ENCODE data around the gene PABPN1L.

The PABPN1L gene

GRCh38 chr16:88883946-88884345, 17.5 kb upstream of the PABPN1L start:
- DNase-seq (ENCODE audit: low spot score): no peak

GRCh38 chr16:88883117-88883895, 16.8 kb upstream of the PABPN1L start:
- no peak for DNase-seq (ENCODE audit: low spot score)

DNA sequence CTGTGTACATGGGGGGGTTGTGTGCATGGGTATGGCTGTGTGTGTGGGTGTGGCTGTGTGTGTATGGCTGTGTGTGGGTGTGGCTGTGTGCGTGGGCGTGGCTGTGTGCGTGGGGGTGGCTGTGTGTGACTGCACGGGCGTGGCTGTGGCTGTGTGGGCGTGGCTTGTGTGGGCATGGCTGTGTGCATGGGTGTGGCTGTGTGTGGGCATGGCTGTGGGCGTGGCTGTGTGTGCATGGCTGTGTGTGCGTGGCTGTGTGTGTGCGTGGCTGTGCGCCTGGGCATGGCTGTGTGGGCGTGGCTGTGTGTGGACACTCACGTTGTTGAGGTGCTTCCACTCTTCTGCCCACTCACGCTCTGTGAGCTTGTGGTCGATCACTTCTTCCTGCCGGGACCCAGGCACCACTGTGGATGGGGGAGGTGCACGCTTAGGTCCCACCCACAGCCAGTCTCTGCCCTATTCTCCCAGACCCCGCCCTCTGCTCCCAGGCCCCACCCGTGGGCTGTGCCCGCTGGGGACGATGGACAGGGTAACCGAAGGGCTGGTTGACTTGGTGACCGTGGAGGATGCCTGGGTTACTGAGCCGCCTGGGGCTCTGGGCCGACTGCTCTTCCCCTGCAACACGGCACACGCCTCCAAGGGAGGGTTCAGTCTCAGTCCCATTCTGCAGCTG, 16.0 kb upstream of the PABPN1L start:
- DNase-seq (ENCODE audit: low spot score): no peak

GRCh38 chr16:88881675-88882357, 15.4 kb upstream of the PABPN1L start:
- no peak for DNase-seq (ENCODE audit: low spot score)

DNA sequence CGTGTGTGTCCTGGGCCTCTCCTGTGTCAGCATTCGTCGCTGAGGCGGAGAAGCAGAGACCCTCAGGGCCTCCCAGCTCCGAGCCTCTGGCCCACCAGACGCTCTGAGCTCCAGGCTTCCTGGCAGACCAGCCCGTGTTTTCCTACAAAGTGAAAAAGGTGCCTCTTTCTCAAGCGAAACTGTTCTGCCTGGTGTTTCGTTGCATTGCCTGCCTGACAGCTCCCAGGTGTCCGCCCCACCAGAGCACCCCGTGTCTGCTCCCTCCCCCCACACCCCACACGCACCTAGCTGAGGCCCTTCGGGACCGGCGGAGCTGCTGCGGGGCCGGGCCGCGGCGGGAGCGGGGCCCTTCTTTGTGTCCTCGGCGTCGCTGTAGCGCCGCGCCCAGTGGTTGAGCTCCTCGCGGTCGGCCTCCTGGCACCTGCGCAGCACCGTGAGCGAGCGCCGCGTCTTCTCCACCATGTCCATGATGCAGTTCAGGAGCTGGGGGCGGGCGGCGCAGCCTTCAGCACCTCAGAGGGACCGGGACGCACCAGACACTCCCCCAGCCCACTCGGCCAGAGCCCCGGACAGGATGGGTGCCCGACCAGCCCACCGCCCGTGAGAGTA, 14.7 kb upstream of the PABPN1L start:
- DNase-seq (ENCODE audit: low spot score): no peak

DNA sequence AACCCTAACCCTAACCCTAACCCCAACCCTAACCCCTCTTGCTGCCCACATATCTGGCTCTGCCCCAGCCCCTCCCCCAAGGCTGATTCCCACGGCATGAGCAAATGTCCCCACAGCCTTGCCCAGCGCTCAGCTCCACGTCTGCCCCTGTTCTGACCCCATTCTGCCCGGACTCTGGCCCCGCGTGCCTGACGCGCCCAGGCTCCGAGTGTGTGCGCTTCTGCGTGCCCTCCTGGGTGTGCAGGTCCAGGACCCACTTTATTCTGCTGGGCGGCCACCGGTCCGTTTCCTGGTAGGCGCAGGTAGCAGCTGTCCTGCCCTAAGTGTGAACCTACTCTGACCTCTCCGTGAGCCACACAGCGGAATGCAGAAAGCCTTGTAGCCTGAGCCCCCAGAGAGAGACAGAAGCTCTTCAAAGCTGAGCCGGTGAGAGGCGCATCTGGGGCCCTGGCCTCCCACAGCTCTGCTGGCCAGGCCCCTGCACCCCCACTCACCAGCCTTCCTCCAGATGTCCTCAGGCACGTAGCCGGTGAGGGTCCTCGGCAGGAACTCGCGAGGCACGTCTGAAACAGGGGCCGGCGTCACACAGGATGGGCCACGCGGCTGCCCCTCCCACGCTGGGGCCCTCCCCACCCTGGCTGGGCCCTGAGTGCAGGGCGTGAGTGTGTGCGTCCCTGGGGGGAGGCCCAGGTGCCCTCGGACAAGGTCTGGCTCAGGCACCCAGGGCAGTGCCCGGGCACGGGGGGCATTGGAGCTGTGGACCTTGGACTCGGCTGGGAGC, 14.0 kb upstream of the PABPN1L start:
- no peak for DNase-seq (ENCODE audit: low spot score)

- no peak for DNase-seq (ENCODE audit: low spot score)
Observed at GRCh38 chr16:88879788-88880055, 13.3 kb upstream of the PABPN1L start.

- DNase-seq (ENCODE audit: low spot score): no peak
Observed at GRCh38 chr16:88878967-88879787, 12.7 kb upstream of the PABPN1L start.

DNA sequence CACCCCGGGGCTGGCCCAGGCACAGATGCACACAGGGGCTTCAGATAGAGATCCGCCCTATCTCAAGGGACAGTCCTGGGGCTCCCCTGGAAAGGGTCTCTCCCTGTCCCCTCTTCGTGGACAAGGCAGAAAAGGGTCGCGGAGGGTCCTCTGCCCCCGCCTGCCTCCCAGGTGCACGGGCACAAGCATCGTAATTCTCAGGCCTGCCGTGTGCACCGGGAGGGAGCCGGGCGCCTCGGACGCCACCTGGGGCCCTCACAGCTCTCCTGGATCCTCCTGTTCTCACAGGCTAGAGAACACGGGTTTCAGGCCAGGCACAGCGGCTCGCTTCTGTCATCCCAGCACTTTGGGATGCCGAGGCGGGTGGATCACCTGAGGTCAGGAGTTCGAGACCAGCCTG, 11.9 kb upstream of the PABPN1L start:
- no peak for DNase-seq (ENCODE audit: low spot score)

GRCh38 chr16:88877564-88878289, 11.3 kb upstream of the PABPN1L start:
- DNase-seq (ENCODE audit: low spot score): no peak

DNA sequence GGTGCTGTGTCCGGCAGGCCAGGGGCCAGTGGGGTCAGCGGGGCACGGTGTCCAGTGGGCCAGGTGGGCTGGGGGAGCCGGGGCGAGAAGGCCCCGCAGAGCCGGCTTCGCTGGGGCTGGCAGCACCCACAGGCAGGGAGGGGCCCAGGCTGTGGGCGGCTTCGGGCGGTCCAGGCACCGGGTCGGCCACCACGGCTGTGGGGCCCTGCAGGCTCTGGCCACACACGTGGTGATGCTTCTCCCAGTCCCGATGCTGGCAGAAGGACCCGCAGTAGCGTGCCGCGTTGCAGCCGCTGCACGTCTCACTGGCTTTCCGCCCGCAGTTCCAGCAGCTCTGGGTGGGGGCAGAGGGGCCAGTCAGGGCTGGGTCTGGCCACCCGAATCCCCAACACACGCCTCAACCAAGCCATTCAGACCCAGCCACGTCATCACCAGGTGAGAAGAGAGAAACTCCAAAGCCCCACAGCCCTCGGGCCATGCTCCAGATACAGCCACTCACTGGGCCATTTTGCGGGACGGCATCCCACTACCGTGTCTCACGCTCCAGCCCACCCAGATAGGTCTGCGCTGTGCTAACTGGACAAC, 10.6 kb upstream of the PABPN1L start:
- no peak for DNase-seq (ENCODE audit: low spot score)

DNA sequence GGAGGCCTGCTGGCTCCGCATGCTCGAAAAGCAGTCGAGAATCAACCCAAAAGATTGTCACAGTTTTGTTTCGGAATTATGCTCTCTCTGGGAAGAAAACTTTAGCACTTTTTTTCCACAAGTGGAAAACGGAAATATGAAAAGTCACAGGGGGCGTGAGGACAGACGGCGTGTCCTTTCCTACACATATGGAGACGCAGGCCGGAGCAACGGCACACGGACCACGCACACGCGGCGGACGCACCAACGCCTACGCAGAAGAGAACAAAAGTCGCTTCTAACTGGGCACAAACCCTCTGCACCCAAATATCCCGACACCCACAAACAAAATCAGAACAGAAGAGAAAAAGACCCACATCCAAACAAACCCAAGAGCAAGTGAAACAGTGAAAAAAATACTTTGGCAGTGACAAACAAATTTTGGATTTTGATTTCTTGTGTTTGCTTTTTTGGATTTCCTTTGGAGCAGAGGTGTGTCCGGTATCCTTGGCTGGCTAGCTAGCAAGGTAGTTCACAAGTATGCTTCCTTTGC, 9.3 kb upstream of the PABPN1L start:
- no peak for DNase-seq (ENCODE audit: low spot score)

DNA sequence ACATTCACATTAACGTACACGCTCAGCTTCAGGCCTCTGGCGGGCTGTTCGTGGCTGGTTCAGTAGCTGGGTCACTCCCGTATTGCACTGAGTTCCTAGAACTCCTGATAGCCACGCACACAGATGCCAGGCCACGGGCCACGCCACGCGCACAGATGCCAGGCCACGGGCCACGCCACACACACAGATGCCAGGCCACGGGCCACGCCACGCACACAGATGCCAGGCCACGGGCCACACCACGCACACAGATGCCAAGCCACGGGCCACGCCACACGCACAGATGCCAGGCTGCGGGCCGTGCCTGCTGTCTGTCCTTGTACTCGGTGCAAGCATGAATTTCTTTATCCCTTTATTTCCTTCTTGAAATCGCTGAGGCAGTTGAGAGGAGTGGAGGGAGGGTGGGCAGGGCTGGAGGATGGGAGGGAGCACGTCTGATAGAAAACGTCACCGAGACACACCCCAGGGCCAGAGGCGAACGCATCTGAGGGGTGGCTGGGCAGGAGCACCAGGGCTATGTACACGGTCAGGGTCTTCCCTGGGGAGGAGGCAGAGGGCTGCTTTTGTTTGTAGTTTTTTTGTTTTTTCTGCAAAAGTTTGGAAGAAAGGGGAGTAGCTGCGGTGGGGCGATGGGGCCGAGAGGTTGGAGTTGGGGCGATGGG, 8.6 kb upstream of the PABPN1L start:
- no peak for DNase-seq (ENCODE audit: low spot score)

GRCh38 chr16:88872650-88873331, 6.3 kb upstream of the PABPN1L start:
- DNase-seq (ENCODE audit: low spot score): no peak

DNA sequence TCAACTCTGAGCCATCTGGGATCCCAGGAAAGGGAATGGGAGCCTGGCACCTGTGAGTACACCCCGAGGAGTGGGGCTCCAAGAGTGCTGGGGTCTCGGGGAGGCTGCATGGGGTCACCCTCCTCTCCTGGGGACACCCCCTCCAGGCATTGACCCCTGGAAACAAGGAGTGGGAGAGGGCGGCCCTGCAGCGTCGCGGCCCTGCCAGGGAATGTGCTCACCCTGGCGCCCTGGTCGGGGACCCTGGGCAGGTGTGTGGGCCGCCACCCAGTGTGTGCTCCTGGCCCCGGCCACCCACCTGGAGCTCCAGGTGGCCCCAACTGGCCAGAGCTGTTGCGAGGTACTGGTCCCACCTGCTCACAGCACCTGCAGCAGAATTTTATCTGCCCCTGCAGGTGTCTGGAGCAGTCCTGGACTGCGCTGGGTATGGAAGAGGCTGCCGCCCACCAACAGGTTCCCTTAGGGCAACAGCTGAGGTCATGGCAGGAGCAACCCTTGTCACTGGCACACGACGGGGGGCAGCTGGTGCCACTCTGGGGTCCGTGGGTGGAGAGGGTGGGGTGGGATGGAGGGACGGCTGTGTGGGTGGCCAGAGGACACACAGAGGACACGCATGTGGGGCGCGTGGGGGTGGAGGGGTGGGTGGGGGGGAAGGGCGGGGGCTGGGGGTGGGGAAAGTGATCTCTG, 5.4 kb upstream of the PABPN1L start:
- DNase-seq (ENCODE audit: low spot score): no peak

DNA sequence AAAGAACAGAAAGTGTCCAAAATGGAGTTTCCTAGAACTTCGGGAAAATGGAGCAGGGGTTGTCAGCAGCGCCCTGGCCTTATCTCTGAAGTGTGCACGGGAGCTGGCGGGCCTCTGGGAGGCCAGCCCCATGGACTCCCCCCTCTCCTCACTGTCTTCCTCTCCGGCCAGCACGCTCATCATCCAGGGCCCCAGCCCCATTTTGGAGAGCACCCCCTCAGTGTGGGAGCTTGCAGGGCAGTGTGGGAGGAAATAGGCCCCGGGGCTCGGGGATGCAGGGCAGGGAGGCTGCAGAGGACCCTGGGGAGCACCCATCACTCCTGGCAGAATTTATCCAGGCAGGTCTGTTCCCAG, 4.9 kb upstream of the PABPN1L start:
- no peak for DNase-seq (ENCODE audit: low spot score)

GRCh38 chr16:88870608-88871348, 4.3 kb upstream of the PABPN1L start:
- no peak for DNase-seq (ENCODE audit: low spot score)

- DNase-seq (ENCODE audit: low spot score): no peak
Observed at GRCh38 chr16:88869673-88869980, 3.2 kb upstream of the PABPN1L start.

Measured in AG08395 (cell line).